H9 (cell line): ENCODE measurements around the gene NSRP1. TPM values are rescaled to one million over a fixed set of nuclear protein-coding genes. Genes with fewer than 3 reads are reported as not detected.

ENCODE experiments used
- DNase-seq: peaks from one replicate; pipeline ENCODE4 v3.0.0-alpha.2; 2017
- H2AFZ ChIP-seq: one replicate; pipeline ENCODE4 v1.6.1; 2013; ENCODE audit warnings: mild to moderate bottlenecking, low read length, control low read depth, moderate library complexity
- H2AK5ac ChIP-seq: 2 replicates; pipeline ENCODE4 v1.6.1; 2013; ENCODE audit warnings: low read length, control low read depth, mixed read lengths; ENCODE audit not compliant: insufficient read length
- H2BK120ac ChIP-seq: one replicate; pipeline ENCODE4 v1.6.1; 2013; ENCODE audit warnings: low read depth, mild to moderate bottlenecking, low read length, control low read depth, inconsistent platforms; ENCODE audit not compliant: poor library complexity, severe bottlenecking
- H2BK12ac ChIP-seq: 2 replicates; pipeline ENCODE4 v1.6.1; 2013; ENCODE audit warnings: low read length, control low read depth, mixed read lengths, low read depth; ENCODE audit not compliant: insufficient read length
- H2BK15ac ChIP-seq: 2 replicates; pipeline ENCODE4 v1.6.1; 2013; ENCODE audit warnings: low read depth, low read length, control low read depth
- H2BK20ac ChIP-seq: one replicate; pipeline ENCODE4 v1.6.1; 2013; ENCODE audit warnings: low read depth, mild to moderate bottlenecking, low read length, control low read depth, inconsistent platforms; ENCODE audit not compliant: poor library complexity, severe bottlenecking
- H2BK5ac ChIP-seq: 2 replicates; pipeline ENCODE4 v1.6.1; 2013; ENCODE audit warnings: low read length, control low read depth, mixed read lengths; ENCODE audit not compliant: insufficient read length
- H3K14ac ChIP-seq: 2 replicates; pipeline ENCODE4 v1.6.1; 2013; ENCODE audit warnings: low read length, control low read depth; ENCODE audit not compliant: insufficient read depth
- H3K18ac ChIP-seq: 2 replicates; pipeline ENCODE4 v1.6.1; 2013; ENCODE audit warnings: low read depth, mild to moderate bottlenecking, mixed read lengths, low read length, control low read depth; ENCODE audit not compliant: insufficient read length
- H3K23ac ChIP-seq: 2 replicates; pipeline ENCODE4 v1.6.1; 2013; ENCODE audit warnings: low read length, control low read depth, mixed read lengths, low read depth; ENCODE audit not compliant: insufficient read length
- H3K23me2 ChIP-seq: 2 replicates; pipeline ENCODE4 v1.6.1; 2013; ENCODE audit warnings: low read depth, mild to moderate bottlenecking, mixed read lengths, low read length, control low read depth; ENCODE audit not compliant: insufficient read length, poor library complexity, severe bottlenecking
- H3K27ac ChIP-seq: 2 replicates; pipeline ENCODE4 v1.5.1; 2013; ENCODE audit warnings: low read length, control low read depth, mixed read lengths, low read depth; ENCODE audit not compliant: insufficient read length
- H3K27me3 ChIP-seq: 2 replicates; pipeline ENCODE4 v1.6.1; 2013; ENCODE audit warnings: low read length, control low read depth, inconsistent platforms; ENCODE audit not compliant: insufficient read depth
- H3K4ac ChIP-seq: 2 replicates; pipeline ENCODE4 v1.6.1; 2013; ENCODE audit warnings: low read depth, mild to moderate bottlenecking, control low read depth, inconsistent platforms, low read length, moderate library complexity
- H3K4me1 ChIP-seq: 2 replicates; pipeline ENCODE4 v1.6.1; 2013; ENCODE audit warnings: low read length, control low read depth, inconsistent platforms; ENCODE audit not compliant: insufficient read depth
- H3K4me2 ChIP-seq: 2 replicates; pipeline ENCODE4 v1.6.1; 2013; ENCODE audit warnings: low read length, control low read depth, mixed read lengths; ENCODE audit not compliant: insufficient read length, insufficient read depth
- H3K56ac ChIP-seq: 2 replicates; pipeline ENCODE4 v1.6.1; 2013; ENCODE audit warnings: low read depth, mild to moderate bottlenecking, mixed read lengths, low read length, control low read depth; ENCODE audit not compliant: insufficient read length
- H3K79me1 ChIP-seq: 2 replicates; pipeline ENCODE4 v1.6.1; 2013; ENCODE audit warnings: low read depth, mild to moderate bottlenecking, moderate library complexity, low read length, control low read depth, inconsistent platforms; ENCODE audit not compliant: insufficient read depth, poor library complexity, severe bottlenecking
- H3K79me2 ChIP-seq: 2 replicates; pipeline ENCODE4 v1.6.1; 2013; ENCODE audit warnings: low read length, control low read depth, inconsistent platforms; ENCODE audit not compliant: insufficient read depth
- H3K9ac ChIP-seq: 2 replicates; pipeline ENCODE4 v1.6.1; 2013; ENCODE audit warnings: low read length, control low read depth, mixed read lengths; ENCODE audit not compliant: insufficient read length; ENCODE audit errors: extremely low read depth
- H3K9me3 ChIP-seq: one replicate; pipeline ENCODE4 v1.6.1; 2013; ENCODE audit warnings: low read depth, low read length, inconsistent platforms; ENCODE audit not compliant: control insufficient read depth
- H3T11ph ChIP-seq: one replicate; pipeline ENCODE4 v1.6.1; 2013; ENCODE audit warnings: mild to moderate bottlenecking, low read length, control low read depth, inconsistent platforms
- H4K20me1 ChIP-seq: one replicate; pipeline ENCODE4 v1.6.1; 2013; ENCODE audit not compliant: control insufficient read depth, insufficient read length, insufficient read depth
- H4K5ac ChIP-seq: 2 replicates; pipeline ENCODE4 v1.6.1; 2013; ENCODE audit warnings: low read depth, mild to moderate bottlenecking, mixed read lengths, low read length, control low read depth; ENCODE audit not compliant: insufficient read length
- H4K8ac ChIP-seq: replicated peaks from 2 replicates; pipeline ENCODE4 v1.6.1; 2013; ENCODE audit warnings: low read length, control low read depth, mixed read lengths, low read depth; ENCODE audit not compliant: insufficient read length
- H4K91ac ChIP-seq: 2 replicates; pipeline ENCODE4 v1.6.1; 2013; ENCODE audit warnings: low read depth, mild to moderate bottlenecking, moderate library complexity, mixed read lengths, low read length, control low read depth; ENCODE audit not compliant: insufficient read length
- H3K27ac Mint-ChIP-seq, 3 experiments: 2 replicates in 2 of 3; 3 replicates in 1 of 3; pipeline ENCODE4 v1.8.0; 2020 to 2021; ENCODE audit warnings: mixed read lengths in 3 of 3, mild to moderate bottlenecking in 1 of 3, moderate library complexity in 1 of 3
- H3K27me3 Mint-ChIP-seq: 2 replicates; pipeline ENCODE4 v1.8.0; 2021; ENCODE audit warnings: low read depth, mild to moderate bottlenecking, moderate library complexity, mixed read lengths
- H3K36me3 Mint-ChIP-seq, 3 experiments: 2 replicates in 2 of 3; 3 replicates in 1 of 3; pipeline ENCODE4 v1.8.0; 2020 to 2021; ENCODE audit warnings: low read depth in 3 of 3, mixed read lengths in 3 of 3; ENCODE audit not compliant: insufficient read depth in 1 of 3
- H3K4me1 Mint-ChIP-seq, 2 experiments: 2 replicates each; pipeline ENCODE4 v1.8.0; 2020; ENCODE audit warnings: mixed read lengths in 2 of 2
- H3K4me3 Mint-ChIP-seq, 2 experiments: 2 replicates in 1 of 2; 3 replicates in 1 of 2; pipeline ENCODE4 v1.8.0; 2020 to 2021; ENCODE audit warnings: mild to moderate bottlenecking in 2 of 2, mixed read lengths in 2 of 2, moderate library complexity in 1 of 2
- H3K9me3 Mint-ChIP-seq, 2 experiments: 2 replicates in 1 of 2; 3 replicates in 1 of 2; pipeline ENCODE4 v1.8.0; 2020; ENCODE audit warnings: mild to moderate bottlenecking in 2 of 2, mixed read lengths in 2 of 2, moderate library complexity in 1 of 2
- CTCF ChIP-seq: fragments of 200-600 bp; sonication (generic); conservative IDR thresholded peaks from 3 replicates; pipeline ENCODE4 v1.8.0; 2021; ENCODE audit warnings: antibody characterized with exemption, mild to moderate bottlenecking
- WGBS: extraction: QIAGEN DNeasy Blood & Tissue Kit; methylation state at CpG from one replicate; pipeline ENCODE4 v1.1.7; 2013; ENCODE audit warnings: missing lambda C conversion rate, low lambda C conversion rate, mixed read lengths; ENCODE audit not compliant: insufficient read length; ENCODE audit errors: extremely low coverage; 5-methylcytosine and 5-hydroxymethylcytosine counted together
- total RNA-seq: library from RNA; stranded (reverse); gene quantifications from 2 replicates; pipeline ENCODE4 v1.2.1, GENCODE V29; 2021

Gene NSRP1
- total RNA-seq, 1 experiment from 2014 or later, result 33.3 TPM

DNA sequence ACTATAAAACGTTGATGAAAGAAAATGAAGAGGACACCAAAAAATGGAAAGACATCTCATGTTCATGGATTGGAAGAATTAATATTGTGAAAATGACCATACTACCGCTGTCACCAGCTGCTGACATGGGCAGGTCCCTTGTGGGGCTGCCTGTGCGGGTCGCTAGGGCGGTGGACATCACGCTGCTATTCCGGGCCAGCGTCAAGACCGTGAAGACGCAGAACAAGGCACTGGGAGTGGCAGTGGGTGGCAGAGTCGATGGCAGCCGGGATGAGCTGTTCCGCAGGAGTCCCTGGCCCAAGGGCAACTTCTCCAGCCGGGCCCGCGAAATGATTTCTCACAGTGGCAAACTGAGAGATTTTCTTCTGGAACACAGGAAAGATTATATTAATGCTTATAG is 48.2 kb upstream of the NSRP1 start:
- H4K20me1 ChIP-seq, result no peaks in the 10 kb centered on the region
- H3K79me2 ChIP-seq, result no peaks in the 10 kb centered on the region
- no peak overlapping the region for H3K56ac ChIP-seq
- DNase-seq, result no peak
- H3K23me2 ChIP-seq, result no peaks in the 10 kb centered on the region
- H3K9ac ChIP-seq, result no peak overlapping the region
- no peak overlapping the region for H3K4ac ChIP-seq
- H4K8ac ChIP-seq, result no peak overlapping the region
- Mint-ChIP-seq H3K27me3 (peaks cover 1% of the 10 kb centered on the region), H3K9me3 (peaks cover 11 to 16% of the 10 kb centered on the region in 2 experiments; a peak in 4 of 5 replicates), H3K4me1 (no peaks in the 10 kb centered on the region), H3K36me3 (no peaks in the 10 kb centered on the region; a peak in 2 of 7 replicates), H3K27ac (no peak overlapping the region), H3K4me3 (no peak overlapping the region)
- no peak overlapping the region for H4K5ac ChIP-seq
- H2BK120ac ChIP-seq, result no peak overlapping the region
- no peak overlapping the region for H3K18ac ChIP-seq
- no peak overlapping the region for H2BK15ac ChIP-seq
- H3K27ac ChIP-seq, result no peak overlapping the region
- no peaks in the 10 kb centered on the region for H3K79me1 ChIP-seq
- no peak overlapping the region for H2BK20ac ChIP-seq
- no peak overlapping the region for H3K4me2 ChIP-seq
- no peaks in the 10 kb centered on the region for H3K9me3 ChIP-seq
- H3K14ac ChIP-seq, result no peak overlapping the region
- H3T11ph ChIP-seq, result no peak overlapping the region
- H2AK5ac ChIP-seq, result no peak overlapping the region
- no peak overlapping the region for H2AFZ ChIP-seq
- no peak overlapping the region for H2BK12ac ChIP-seq
- no CpG with 5 or more reads among the region's 16 CpGs for WGBS
- no peaks in the 10 kb centered on the region for H3K27me3 ChIP-seq
- TF ChIP-seq CTCF, result no peak
- no peak overlapping the region for H2BK5ac ChIP-seq
- no peak overlapping the region for H3K23ac ChIP-seq
- no peak overlapping the region for H4K91ac ChIP-seq
- no peaks in the 10 kb centered on the region for H3K4me1 ChIP-seq
